ENCODE data around the gene CDYL.

Gene CDYL

DNA sequence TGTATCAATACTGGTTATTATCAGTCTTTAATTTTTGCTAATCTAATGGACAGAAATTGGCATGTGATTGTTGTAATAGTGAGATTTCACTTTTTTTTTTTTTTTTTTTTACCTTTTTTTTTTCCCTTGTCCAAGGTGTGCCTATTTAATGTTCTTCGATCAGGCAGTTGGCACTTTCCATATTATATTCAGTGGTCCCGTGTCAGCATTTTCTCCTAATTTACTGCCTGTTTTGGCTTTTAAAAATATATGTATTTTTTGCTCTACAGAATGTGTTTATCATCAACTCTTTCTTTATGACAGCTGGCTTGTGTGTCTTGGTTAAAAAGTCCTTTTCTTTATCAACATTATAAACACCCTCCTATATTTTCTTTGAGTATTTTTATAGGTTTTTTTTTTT is 39.4 kb downstream of the CDYL start:
- Histone ChIP-seq H3K36me3 (replicated peaks in 1 of 2; ENCODE audit: control insufficient read depth in 2 of 2, insufficient read depth in 2 of 2, low read length in 2 of 2) (no peaks in the 10 kb centered on the region), H3K4me3 (ENCODE audit: low read length in 2 of 2) (no peak overlapping the region), H3K4me2 (ENCODE audit: insufficient read depth, low read length, poor library complexity, severe bottlenecking) (no peak overlapping the region), H2BK12ac (ENCODE audit: low read length) (no peak overlapping the region), H2BK120ac (ENCODE audit: low read depth, low read length) (no peak overlapping the region), H2AK5ac (ENCODE audit: low read depth, low read length) (no peak overlapping the region), H3K9me3 (replicated peaks in 1 of 2; ENCODE audit: control insufficient read depth in 2 of 2, insufficient read depth in 1 of 2, low read depth in 1 of 2, low read length in 2 of 2) (no peaks in the 10 kb centered on the region), H3K4me1 (ENCODE audit: control insufficient read depth in 2 of 2, insufficient read depth in 1 of 2, low read depth in 1 of 2, low read length in 2 of 2) (no peaks in the 10 kb centered on the region), H3K27ac (replicated peaks; ENCODE audit: low read length) (no peak overlapping the region), H3K23ac (ENCODE audit: low read depth, low read length, poor library complexity) (no peak overlapping the region), H2BK5ac (ENCODE audit: low read length) (no peak overlapping the region), H3K79me1 (ENCODE audit: low read depth, low read length) (peaks cover 4% of the 10 kb centered on the region), H4K8ac (ENCODE audit: low read depth, low read length) (no peak overlapping the region), H4K91ac (ENCODE audit: low read depth, low read length, poor library complexity) (no peak overlapping the region), H3K27me3 (ENCODE audit: control insufficient read depth in 3 of 3, insufficient read depth in 3 of 3, low read depth in 1 of 3, low read length in 3 of 3) (no peaks in the 10 kb centered on the region), H2BK15ac (ENCODE audit: low read length) (no peak overlapping the region), H3K18ac (ENCODE audit: low read length) (no peak overlapping the region), H3K9ac (ENCODE audit: low read depth, low read length, poor library complexity) (no peak overlapping the region), H3K4ac (ENCODE audit: low read length) (no peak overlapping the region), H3K14ac (ENCODE audit: low read length) (no peak overlapping the region), H2AFZ (ENCODE audit: low read length) (no peak overlapping the region)
- no CpG with 5 or more reads among the region's 2 CpGs for WGBS, 2 donors (ENCODE audit: extremely low coverage in 2 of 2, insufficient read length in 2 of 2, insufficient replicate concordance in 1 of 2)
- no peak for DNase-seq (ENCODE audit: low spot score)

DNA sequence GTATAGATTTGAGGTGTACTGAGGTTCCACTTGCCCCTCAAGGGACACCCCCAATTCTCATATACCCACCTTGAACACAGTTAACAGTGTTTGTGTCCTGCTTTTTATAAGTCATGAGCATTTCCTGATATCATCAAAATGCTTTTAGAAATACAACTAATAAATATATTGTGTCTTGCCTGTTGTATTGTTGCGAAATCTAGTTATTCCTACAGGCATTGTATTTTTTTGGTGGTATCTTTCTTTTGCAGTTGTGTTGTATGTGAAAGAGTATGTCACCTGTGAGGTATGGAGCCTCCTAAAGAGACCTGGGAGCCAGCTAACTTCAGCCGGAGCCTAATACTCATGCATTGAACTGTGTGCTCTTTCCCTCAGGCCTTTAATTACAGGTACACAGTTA is 40.7 kb downstream of the CDYL start:
- Histone ChIP-seq H3K9ac (ENCODE audit: low read depth, low read length, poor library complexity) (no peak overlapping the region), H4K8ac (ENCODE audit: low read depth, low read length) (no peak overlapping the region), H2AFZ (ENCODE audit: low read length) (no peak overlapping the region), H3K18ac (ENCODE audit: low read length) (no peak overlapping the region), H3K27me3 (ENCODE audit: control insufficient read depth in 3 of 3, insufficient read depth in 3 of 3, low read depth in 1 of 3, low read length in 3 of 3) (no peaks in the 10 kb centered on the region), H3K4me3 (ENCODE audit: low read length in 2 of 2) (no peak overlapping the region), H3K4ac (ENCODE audit: low read length) (no peak overlapping the region), H3K4me1 (ENCODE audit: control insufficient read depth in 2 of 2, insufficient read depth in 1 of 2, low read depth in 1 of 2, low read length in 2 of 2) (no peaks in the 10 kb centered on the region), H2BK12ac (ENCODE audit: low read length) (no peak overlapping the region), H3K14ac (ENCODE audit: low read length) (no peak overlapping the region), H3K79me1 (ENCODE audit: low read depth, low read length) (peaks cover 4% of the 10 kb centered on the region), H3K9me3 (replicated peaks in 1 of 2; ENCODE audit: control insufficient read depth in 2 of 2, insufficient read depth in 1 of 2, low read depth in 1 of 2, low read length in 2 of 2) (no peaks in the 10 kb centered on the region), H3K27ac (replicated peaks; ENCODE audit: low read length) (no peak overlapping the region), H2AK5ac (ENCODE audit: low read depth, low read length) (no peak overlapping the region), H2BK5ac (ENCODE audit: low read length) (no peak overlapping the region), H4K91ac (ENCODE audit: low read depth, low read length, poor library complexity) (no peak overlapping the region), H3K23ac (ENCODE audit: low read depth, low read length, poor library complexity) (no peak overlapping the region), H3K4me2 (ENCODE audit: insufficient read depth, low read length, poor library complexity, severe bottlenecking) (no peak overlapping the region), H3K36me3 (replicated peaks in 1 of 2; ENCODE audit: control insufficient read depth in 2 of 2, insufficient read depth in 2 of 2, low read length in 2 of 2) (no peaks in the 10 kb centered on the region), H2BK120ac (ENCODE audit: low read depth, low read length) (no peak overlapping the region), H2BK15ac (ENCODE audit: low read length) (no peak overlapping the region)
- no CpG with 5 or more reads among the region's 2 CpGs for WGBS, 2 donors (ENCODE audit: extremely low coverage in 2 of 2, insufficient read length in 2 of 2, insufficient replicate concordance in 1 of 2)
- DNase-seq (ENCODE audit: low spot score): no peak

DNA sequence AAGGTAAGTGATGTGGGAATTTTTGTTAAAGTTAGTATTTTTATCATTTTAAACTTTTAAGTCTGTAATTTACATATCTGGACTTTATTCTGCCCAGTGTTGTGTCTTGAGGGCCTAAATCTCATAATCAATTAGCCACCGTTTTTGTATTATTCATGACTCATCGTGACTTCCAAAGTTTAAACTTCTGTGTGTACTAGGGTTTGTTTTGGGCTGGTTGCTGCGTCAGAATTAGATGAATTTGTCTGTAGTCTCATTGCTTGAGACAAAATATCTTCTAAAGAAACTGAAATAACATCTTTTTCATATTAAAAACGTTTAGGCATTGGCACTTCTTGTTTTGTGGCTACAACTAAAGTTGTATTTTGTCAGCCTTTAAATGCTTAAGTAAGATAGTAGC is 41.3 kb downstream of the CDYL start:
- Histone ChIP-seq H3K27me3 (ENCODE audit: control insufficient read depth in 3 of 3, insufficient read depth in 3 of 3, low read depth in 1 of 3, low read length in 3 of 3) (no peaks in the 10 kb centered on the region), H3K79me1 (ENCODE audit: low read depth, low read length) (peaks cover 4% of the 10 kb centered on the region), H3K4me2 (ENCODE audit: insufficient read depth, low read length, poor library complexity, severe bottlenecking) (no peak overlapping the region), H3K9me3 (replicated peaks in 1 of 2; ENCODE audit: control insufficient read depth in 2 of 2, insufficient read depth in 1 of 2, low read depth in 1 of 2, low read length in 2 of 2) (no peaks in the 10 kb centered on the region), H2BK5ac (ENCODE audit: low read length) (no peak overlapping the region), H2BK15ac (ENCODE audit: low read length) (no peak overlapping the region), H3K4me1 (ENCODE audit: control insufficient read depth in 2 of 2, insufficient read depth in 1 of 2, low read depth in 1 of 2, low read length in 2 of 2) (no peaks in the 10 kb centered on the region), H3K4me3 (ENCODE audit: low read length in 2 of 2) (no peak overlapping the region), H2BK12ac (ENCODE audit: low read length) (no peak overlapping the region), H3K4ac (ENCODE audit: low read length) (no peak overlapping the region), H3K18ac (ENCODE audit: low read length) (no peak overlapping the region), H4K8ac (ENCODE audit: low read depth, low read length) (no peak overlapping the region), H3K9ac (ENCODE audit: low read depth, low read length, poor library complexity) (no peak overlapping the region), H2BK120ac (ENCODE audit: low read depth, low read length) (no peak overlapping the region), H3K23ac (ENCODE audit: low read depth, low read length, poor library complexity) (no peak overlapping the region), H4K91ac (ENCODE audit: low read depth, low read length, poor library complexity) (no peak overlapping the region), H3K36me3 (replicated peaks in 1 of 2; ENCODE audit: control insufficient read depth in 2 of 2, insufficient read depth in 2 of 2, low read length in 2 of 2) (no peaks in the 10 kb centered on the region), H2AFZ (ENCODE audit: low read length) (no peak overlapping the region), H3K27ac (replicated peaks; ENCODE audit: low read length) (no peak overlapping the region), H2AK5ac (ENCODE audit: low read depth, low read length) (no peak overlapping the region), H3K14ac (ENCODE audit: low read length) (no peak overlapping the region)
- no peak for DNase-seq (ENCODE audit: low spot score)
- no CpG with 5 or more reads among the region's 4 CpGs for WGBS, 2 donors (ENCODE audit: extremely low coverage in 2 of 2, insufficient read length in 2 of 2, insufficient replicate concordance in 1 of 2)

DNA sequence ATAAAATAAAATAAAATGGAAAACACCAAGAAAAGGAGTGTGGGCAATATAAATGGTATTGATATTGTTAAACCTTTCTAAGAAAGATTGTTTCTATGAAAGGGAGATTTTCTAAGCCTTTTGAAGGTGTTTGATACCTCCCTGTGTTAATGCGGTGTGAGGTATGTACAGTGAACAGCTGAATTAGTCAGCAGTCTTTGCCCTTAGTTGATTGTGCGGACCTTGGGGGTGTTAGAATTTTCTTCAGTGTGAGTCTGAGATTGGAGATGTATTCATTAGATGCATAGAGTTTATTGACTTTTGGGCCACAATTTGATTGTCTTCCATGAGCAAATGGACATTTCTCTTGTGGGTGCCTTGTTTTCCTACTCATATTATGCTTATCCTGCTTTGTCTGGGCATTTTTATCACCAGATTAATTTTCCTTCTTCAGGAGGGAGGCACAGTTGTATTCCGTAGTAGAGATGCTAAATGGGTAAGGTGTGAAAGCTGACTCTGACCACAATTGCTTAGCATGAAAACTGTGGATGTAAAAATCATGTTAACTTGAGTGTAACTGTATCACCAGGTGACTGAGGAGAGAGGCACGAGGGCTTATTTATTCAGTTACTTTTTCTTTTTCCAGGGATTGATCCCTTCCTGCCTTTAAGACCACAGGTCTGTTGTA is 42.2 kb downstream of the CDYL start:
- H4K8ac ChIP-seq (ENCODE audit: low read depth, low read length): no peak overlapping the region
- H2AK5ac ChIP-seq (ENCODE audit: low read depth, low read length): no peak overlapping the region
- no peaks in the 10 kb centered on the region for H3K27me3 ChIP-seq (ENCODE audit: control insufficient read depth in 3 of 3, insufficient read depth in 3 of 3, low read depth in 1 of 3, low read length in 3 of 3)
- H2BK12ac ChIP-seq (ENCODE audit: low read length): no peak overlapping the region
- H3K79me1 ChIP-seq (ENCODE audit: low read depth, low read length): peaks cover 4% of the 10 kb centered on the region
- H3K18ac ChIP-seq (ENCODE audit: low read length): no peak overlapping the region
- H3K27ac ChIP-seq (replicated peaks; ENCODE audit: low read length): no peak overlapping the region
- no peak overlapping the region for H3K23ac ChIP-seq (ENCODE audit: low read depth, low read length, poor library complexity)
- H3K4me2 ChIP-seq (ENCODE audit: insufficient read depth, low read length, poor library complexity, severe bottlenecking): no peak overlapping the region
- H3K4me3 ChIP-seq (ENCODE audit: low read length in 2 of 2): no peak overlapping the region
- H2BK15ac ChIP-seq (ENCODE audit: low read length): no peak overlapping the region
- H3K9me3 ChIP-seq (replicated peaks in 1 of 2; ENCODE audit: control insufficient read depth in 2 of 2, insufficient read depth in 1 of 2, low read depth in 1 of 2, low read length in 2 of 2): no peaks in the 10 kb centered on the region
- H3K36me3 ChIP-seq (replicated peaks in 1 of 2; ENCODE audit: control insufficient read depth in 2 of 2, insufficient read depth in 2 of 2, low read length in 2 of 2): no peaks in the 10 kb centered on the region
- H3K9ac ChIP-seq (ENCODE audit: low read depth, low read length, poor library complexity): no peak overlapping the region
- no peak overlapping the region for H2BK5ac ChIP-seq (ENCODE audit: low read length)
- H2AFZ ChIP-seq (ENCODE audit: low read length): no peak overlapping the region
- WGBS, 2 donors (ENCODE audit: extremely low coverage in 2 of 2, insufficient read length in 2 of 2, insufficient replicate concordance in 1 of 2): no CpG with 5 or more reads among the region's 4 CpGs
- H3K14ac ChIP-seq (ENCODE audit: low read length): no peak overlapping the region
- no peak overlapping the region for H3K4ac ChIP-seq (ENCODE audit: low read length)
- no peak overlapping the region for H4K91ac ChIP-seq (ENCODE audit: low read depth, low read length, poor library complexity)
- H2BK120ac ChIP-seq (ENCODE audit: low read depth, low read length): no peak overlapping the region
- no peaks in the 10 kb centered on the region for H3K4me1 ChIP-seq (ENCODE audit: control insufficient read depth in 2 of 2, insufficient read depth in 1 of 2, low read depth in 1 of 2, low read length in 2 of 2)
- DNase-seq (ENCODE audit: low spot score): no peak

Measured in neuronal stem cell (in vitro differentiated cells).